Endometrial microvascular endothelial cells (primary cell): ENCODE results near the gene SNRPA1. TPM values are rescaled to one million over a fixed set of nuclear protein-coding genes. Genes with fewer than 3 reads are reported as not detected.
"Not testable (repeated sequence)": the region's sequence is repeated elsewhere in the genome, so short reads cannot be mapped to it uniquely, and the experiment has no call there.

Source experiments
- in situ Hi-C: cut with HindIII; loops from 2 replicates; pipeline ENCODE4 v1.10.0; 2017; ENCODE audit warnings: low sequenced_read_pairs, low pct_unique_long_range_greater_than_20kb; ENCODE audit errors: inconsistent ontology term
- total RNA-seq: library from RNA; depleted of rRNA; stranded (reverse); fragments of >200 nt; gene quantifications from one replicate; pipeline ENCODE4 v1.2.3, GENCODE V29; 2015; ENCODE audit errors: inconsistent ontology term

The SNRPA1 gene
- total RNA-seq, 1 donor from 2014 or later, result 59.7 TPM

DNA sequence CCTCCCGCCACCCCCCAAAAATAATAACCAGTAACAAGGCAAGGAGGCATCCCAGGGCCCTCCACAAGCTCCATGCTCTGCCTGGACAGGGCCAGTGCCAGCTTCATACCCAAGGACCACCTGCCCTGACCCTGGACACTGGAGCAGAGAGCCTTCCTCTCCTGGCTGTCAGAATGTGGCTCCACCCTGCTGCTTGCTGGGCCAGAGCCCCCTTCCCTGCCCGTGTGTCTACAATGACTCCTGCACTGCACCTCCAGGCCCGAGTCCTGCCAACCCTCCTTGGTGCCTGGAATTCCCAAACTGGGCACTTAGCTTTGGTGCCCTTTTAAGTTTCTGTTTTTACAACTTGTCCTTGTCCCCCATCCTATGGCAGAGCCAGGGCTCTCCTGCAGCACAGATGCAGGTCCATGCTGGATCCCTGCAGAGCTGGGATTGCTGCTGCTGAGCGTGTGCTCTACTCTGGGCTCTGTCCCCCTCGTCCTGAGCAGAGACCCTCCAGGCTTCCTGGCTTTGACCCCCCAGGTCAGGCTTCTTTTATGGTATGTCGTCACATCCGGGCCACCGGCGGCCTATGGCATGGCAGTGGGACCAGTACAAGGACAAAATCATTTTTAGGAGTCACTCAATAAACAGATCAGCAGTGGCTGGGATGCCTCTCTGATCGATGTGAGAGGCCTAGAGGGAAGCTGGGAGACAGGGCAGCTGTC, 11.4 kb upstream of the SNRPA1 start:
- in situ Hi-C loops, result no loop called here

DNA sequence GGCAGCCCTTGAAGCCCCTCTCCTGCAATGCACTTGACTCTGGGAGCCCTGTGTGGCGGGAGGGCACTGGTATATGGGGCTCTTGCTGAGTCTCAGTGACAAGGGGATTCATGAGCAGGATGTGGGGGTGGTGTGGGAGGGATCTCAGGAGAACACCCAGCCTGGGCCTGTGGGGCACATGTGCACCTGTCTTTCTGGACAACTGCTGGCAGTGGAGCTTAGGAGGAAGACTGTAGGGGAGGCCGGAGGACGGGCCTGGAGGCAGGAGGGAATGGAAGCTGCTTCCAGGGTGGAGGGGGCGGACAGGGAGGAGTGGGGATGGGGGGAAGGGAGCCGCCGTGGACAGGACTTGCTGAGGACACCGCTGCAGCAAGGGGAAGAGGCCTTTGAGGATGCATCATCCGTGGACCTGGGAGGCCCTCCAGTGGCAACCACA, 10.8 kb upstream of the SNRPA1 start:
- in situ Hi-C loops, result no loop called here

GRCh38 chr15:101303408-101303807, 8.4 kb upstream of the SNRPA1 start:
- in situ Hi-C loops, result no loop called here

- in situ Hi-C loops, result no loop called here
These were observed 1.7 kb upstream of the SNRPA1 start for GRCh38 chr15:101296418-101297405.

- in situ Hi-C loops, result no loop called here
These were observed 636 bp upstream of the SNRPA1 start for GRCh38 chr15:101295607-101296161.

GRCh38 chr15:101293122-101293521, 1.9 kb downstream of the SNRPA1 start:
- in situ Hi-C loops, result no loop called here

- in situ Hi-C loops, result no loop called here
These were observed 6.0 kb downstream of the SNRPA1 start for GRCh38 chr15:101288905-101289513.

DNA sequence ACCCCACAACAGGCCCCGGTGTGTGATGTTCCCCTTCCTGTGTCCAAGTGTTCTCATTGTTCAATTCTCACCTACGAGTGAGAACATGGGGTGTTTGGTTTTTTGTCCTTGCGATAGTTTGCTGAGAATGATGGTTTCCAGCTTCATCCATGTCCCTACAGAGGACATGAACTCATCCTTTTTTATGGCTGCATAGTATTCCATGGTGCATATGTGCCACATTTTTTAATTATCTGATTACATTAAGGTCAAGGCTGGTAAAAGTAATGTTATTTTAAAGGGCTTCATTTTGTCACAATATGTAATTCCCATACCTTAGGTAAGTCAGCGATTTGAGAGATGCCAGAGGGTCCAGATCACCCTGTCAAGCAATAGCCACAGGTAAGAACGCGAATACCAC, 7.7 kb downstream of the SNRPA1 start:
- in situ Hi-C loops, result not testable (repeated sequence)

DNA sequence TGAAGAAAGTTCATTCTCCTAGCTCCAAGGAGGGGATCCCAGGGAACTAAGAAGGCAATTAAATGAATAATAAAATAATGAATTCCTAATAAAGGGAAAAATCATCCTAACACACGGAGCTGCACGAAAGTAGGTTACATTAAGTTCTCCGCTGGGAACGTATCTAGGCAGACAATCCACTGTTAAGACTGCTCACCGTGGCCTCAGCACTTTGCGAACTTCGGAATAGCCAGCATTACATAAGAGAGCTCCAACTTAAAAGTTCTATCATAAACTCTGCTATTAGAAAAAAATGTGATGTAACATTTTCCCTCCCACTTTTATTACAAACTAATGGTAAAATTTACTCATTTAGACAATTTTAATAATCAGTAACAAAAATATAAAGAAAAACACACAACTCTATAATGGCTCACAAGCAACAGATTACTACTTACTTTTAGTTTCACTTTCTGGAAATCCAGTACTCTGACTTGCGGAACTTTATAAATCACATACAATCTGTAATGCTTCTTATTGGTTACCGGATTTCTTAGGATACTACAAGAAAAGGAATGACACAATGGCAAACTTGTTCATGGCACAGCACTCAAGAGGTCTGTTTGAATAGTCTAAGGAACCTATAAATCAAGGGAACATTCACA, 8.5 kb downstream of the SNRPA1 start:
- in situ Hi-C loops, result no loop called here

- in situ Hi-C loops, result no loop called here
These were observed 11.1 kb downstream of the SNRPA1 start for GRCh38 chr15:101283931-101284330.

- in situ Hi-C loops, result no loop called here
These were observed 15.0 kb downstream of the SNRPA1 start for GRCh38 chr15:101280007-101280406.

DNA sequence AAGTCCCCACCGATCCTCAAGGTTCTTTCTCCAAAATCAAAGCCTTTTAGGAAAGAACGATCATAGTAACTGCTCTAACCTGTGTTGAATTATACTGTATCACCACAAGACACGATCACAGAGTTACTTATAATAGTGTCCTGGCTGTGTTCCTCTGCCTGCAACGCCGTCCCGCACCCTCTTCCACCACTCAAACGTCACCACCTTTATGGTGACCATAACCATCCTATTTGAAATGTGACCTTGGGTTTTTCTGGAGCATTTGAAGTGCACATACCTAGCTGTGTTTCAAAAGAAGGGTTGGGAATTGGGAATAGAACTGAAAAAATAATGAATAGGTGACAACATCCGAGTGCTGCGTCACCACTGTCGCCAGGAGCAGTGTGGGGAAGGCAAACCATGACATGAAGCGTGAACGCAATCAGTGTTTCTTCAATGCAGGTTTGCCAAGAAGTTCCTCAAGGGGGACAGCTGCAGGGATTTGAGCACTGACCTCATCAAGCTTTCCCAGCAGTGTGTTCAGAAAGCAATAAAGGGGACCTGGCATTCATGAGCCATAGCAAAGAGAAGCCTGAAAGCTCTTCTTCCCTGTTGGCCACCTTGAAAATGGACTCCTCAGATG, 17.0 kb downstream of the SNRPA1 start:
- in situ Hi-C loops, result loop anchor here (10.0 kb wide), 1 partner anchor 373 kb away; no protein-coding TSS in a partner anchor

DNA sequence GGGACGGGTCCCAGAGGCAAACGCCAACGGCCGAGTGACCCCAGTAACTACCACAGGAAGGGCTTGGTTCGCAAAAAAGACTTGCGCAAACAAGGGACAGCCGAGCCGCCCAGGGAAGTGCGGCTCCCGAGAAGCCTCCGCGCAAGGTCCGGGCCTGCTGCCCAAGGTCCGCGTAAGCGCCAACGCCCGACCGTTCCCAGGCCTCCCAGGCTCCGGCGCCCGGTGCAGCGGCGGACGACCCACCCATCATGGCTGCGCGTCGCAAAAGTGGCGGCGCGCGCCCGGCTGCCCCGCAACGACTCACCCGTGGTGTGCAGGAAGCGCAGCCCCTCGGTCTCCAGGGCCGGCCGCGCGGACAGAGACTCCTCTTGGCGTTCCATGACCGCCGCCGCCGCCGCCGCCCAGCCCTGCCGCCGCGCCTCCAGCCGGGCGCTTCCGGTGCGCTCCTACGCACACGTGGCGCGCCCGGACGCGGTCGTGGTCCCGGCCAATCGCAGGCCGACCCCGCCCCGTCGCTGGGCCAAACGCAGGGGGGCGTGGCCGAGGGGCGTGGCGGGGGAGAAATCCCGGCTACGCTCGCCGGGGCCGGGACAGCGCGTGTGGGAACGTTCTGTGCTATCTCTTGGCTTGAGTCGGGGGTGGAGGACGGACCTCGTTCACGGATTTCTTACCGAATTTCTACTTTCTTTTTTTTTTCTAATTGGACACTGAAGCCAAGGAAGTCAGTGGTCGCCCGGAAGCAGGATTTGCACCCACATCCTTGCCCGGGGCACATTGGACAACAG, 17.8 kb downstream of the SNRPA1 start, which contains the start of gene SELENOS:
Gene SELENOS, minus strand, starts transcription at position 448 of the 785 bp plus-strand sequence. Its CDS starts 68 bp downstream, at position 380.
- in situ Hi-C loops, result loop anchor here (10.0 kb wide), 1 partner anchor 372 kb away; no protein-coding TSS in a partner anchor

- in situ Hi-C loops, result loop anchor here (10.0 kb wide), 1 partner anchor 372 kb away; no protein-coding TSS in a partner anchor
These were observed 18.5 kb downstream of the SNRPA1 start for GRCh38 chr15:101276501-101277037.

DNA sequence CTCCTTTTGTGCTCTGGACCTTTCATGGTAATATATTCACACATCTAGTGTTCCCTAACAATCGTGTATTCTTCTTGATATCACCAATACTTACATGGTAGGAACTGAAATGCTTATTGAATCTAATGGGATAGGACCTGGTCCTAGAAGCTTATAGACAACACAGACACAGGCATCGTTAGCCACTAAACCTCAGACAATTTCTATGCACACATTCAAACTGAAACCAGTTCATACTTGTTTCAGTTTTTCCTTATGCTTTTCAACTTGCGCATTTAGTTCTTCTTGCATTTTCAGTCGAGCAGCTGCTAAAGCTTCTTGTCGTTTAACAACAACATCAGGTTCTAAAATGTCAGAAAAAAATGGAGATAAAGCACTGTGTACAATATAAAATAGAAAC, 20.0 kb downstream of the SNRPA1 start:
- in situ Hi-C loops, result loop anchor here (10.0 kb wide), 1 partner anchor 370 kb away; no protein-coding TSS in a partner anchor

DNA sequence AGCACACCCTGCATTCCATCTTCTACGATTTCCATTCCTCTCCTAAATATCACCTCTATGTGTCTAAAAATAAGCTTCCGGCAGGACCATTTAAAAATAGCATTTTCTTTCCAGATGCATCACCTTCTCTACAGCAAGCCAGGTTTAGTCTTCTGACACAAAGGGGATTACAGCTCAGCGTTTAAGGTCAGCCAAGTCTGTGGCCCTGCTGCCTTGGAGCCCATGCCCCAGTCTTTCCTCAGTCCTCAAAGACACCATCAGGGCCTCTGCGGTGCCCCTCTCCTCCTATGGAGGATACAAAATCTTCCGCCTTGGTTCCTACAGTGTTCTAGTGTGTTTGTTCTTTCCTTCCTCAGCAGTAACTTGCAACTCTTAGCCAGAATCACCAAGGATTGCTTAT, 21.5 kb downstream of the SNRPA1 start:
- in situ Hi-C loops, result loop anchor here (10.0 kb wide), 1 partner anchor 369 kb away; no protein-coding TSS in a partner anchor

DNA sequence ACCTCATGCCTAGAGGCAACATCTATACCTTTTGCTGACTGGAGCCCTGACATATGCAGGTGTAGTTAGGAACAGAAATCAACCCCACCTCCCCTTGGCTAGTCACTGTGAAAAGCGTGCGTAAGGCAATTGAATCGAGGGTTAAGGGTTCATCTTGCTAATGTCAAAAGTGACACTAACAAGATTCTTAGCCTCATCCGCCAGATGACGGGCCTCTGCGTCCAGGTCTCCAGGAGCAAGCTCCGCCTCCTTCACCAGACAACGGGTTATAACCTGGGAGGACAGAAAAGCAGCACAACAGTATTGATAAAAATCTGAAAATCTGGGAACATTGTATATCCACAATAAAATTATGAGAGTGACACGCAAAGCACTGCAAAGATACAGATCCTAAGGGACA, 22.5 kb downstream of the SNRPA1 start:
- in situ Hi-C loops, result loop anchor here (10.0 kb wide), 1 partner anchor 368 kb away; no protein-coding TSS in a partner anchor
